ENCODE data around the gene MYO1D. TPM values are rescaled to one million over a fixed set of nuclear protein-coding genes. Genes with fewer than 3 reads are reported as not detected.

The MYO1D gene
- total RNA-seq, 2 experiments from 2014 or later, result 2.0 to 2.2 TPM

- Mint-ChIP-seq H3K4me3 (peak overlapping the region; percentile 73), H3K36me3 (ENCODE audit: low read depth) (peaks cover 4% of the 10 kb centered on the region), H3K4me1 (peaks cover 81% of the 10 kb centered on the region), H3K9me3 (peaks cover 3% of the 10 kb centered on the region), H3K27ac (peak overlapping the region; percentile 95), H3K27me3 (peaks cover 2% of the 10 kb centered on the region)
- CTCF ChIA-PET, result no interaction called here
- no peak for DNase-seq
- POLR2A ChIA-PET, result no interaction called here
These were observed 356.1 kb downstream of the MYO1D start for GRCh38 chr17:32520737-32521404.

- Mint-ChIP-seq H3K36me3 (ENCODE audit: low read depth) (peaks cover 4% of the 10 kb centered on the region), H3K9me3 (peaks cover 3% of the 10 kb centered on the region), H3K27ac (peak overlapping the region; percentile 95), H3K4me3 (peak overlapping the region; percentile 73), H3K4me1 (peaks cover 84% of the 10 kb centered on the region), H3K27me3 (no peaks in the 10 kb centered on the region)
- peak; percentile 66 for DNase-seq
- CTCF ChIA-PET, result no interaction called here
- POLR2A ChIA-PET, result interaction anchor here (0.5 to 0.7 kb wide), 2 partner anchors 13 to 17 kb away, joined by 3 read pairs; no protein-coding TSS in a partner anchor
These were observed 356.7 kb downstream of the MYO1D start for GRCh38 chr17:32520104-32520701.

GRCh38 chr17:32519228-32520103 lies 357.5 kb downstream of the MYO1D start:
- H3K9me3 Mint-ChIP-seq, result peaks cover 3% of the 10 kb centered on the region
- H3K4me3 Mint-ChIP-seq, result peak overlapping the region; percentile 73
- H3K36me3 Mint-ChIP-seq (ENCODE audit: low read depth), result peaks cover 4% of the 10 kb centered on the region
- peak; percentile 70 for DNase-seq
- H3K27me3 Mint-ChIP-seq, result no peaks in the 10 kb centered on the region
- peaks cover 81% of the 10 kb centered on the region for H3K4me1 Mint-ChIP-seq
- ChIA-PET POLR2A (interaction anchor here (0.5 to 0.7 kb wide), 2 partner anchors 14 to 16 kb away, joined by 3 read pairs; no protein-coding TSS in a partner anchor), CTCF (interaction anchor here (0.7 to 1.9 kb wide), 3 partner anchors 10 to 1202 kb away, joined by 4 to 6 read pairs (median 5); no protein-coding TSS in a partner anchor)
- peak overlapping the region; percentile 95 for H3K27ac Mint-ChIP-seq

- CTCF ChIA-PET, result interaction anchor here (0.9 to 1.9 kb wide), 2 partner anchors 10 to 32 kb away, joined by 3 to 6 read pairs; partner anchors contain the start of gene CDK5R1
- Mint-ChIP-seq H3K4me1 (peaks cover 76% of the 10 kb centered on the region), H3K36me3 (ENCODE audit: low read depth) (peaks cover 4% of the 10 kb centered on the region), H3K4me3 (peak overlapping the region; percentile 32), H3K27ac (peak overlapping the region; percentile 74), H3K9me3 (peaks cover 3% of the 10 kb centered on the region), H3K27me3 (no peaks in the 10 kb centered on the region)
- POLR2A ChIA-PET, result no interaction called here
- no peak for DNase-seq
These were observed 358.2 kb downstream of the MYO1D start for GRCh38 chr17:32518646-32519227.

- ChIA-PET CTCF (interaction anchor here (0.9 to 1.9 kb wide), 5 partner anchors 9 to 36 kb away, joined by 3 to 6 read pairs (median 3); partner anchors contain the start of gene CDK5R1), POLR2A (no interaction called here)
- H3K36me3 Mint-ChIP-seq (ENCODE audit: low read depth), result peaks cover 4% of the 10 kb centered on the region
- H3K4me3 Mint-ChIP-seq, result no peak overlapping the region
- H3K9me3 Mint-ChIP-seq, result peaks cover 3% of the 10 kb centered on the region
- no peak for DNase-seq
- H3K27ac Mint-ChIP-seq, result peak overlapping the region; percentile 71
- H3K27me3 Mint-ChIP-seq, result peaks cover 2% of the 10 kb centered on the region
- H3K4me1 Mint-ChIP-seq, result peaks cover 72% of the 10 kb centered on the region
These were observed 358.9 kb downstream of the MYO1D start for GRCh38 chr17:32517982-32518381.

GRCh38 chr17:32516940-32517701 lies 359.8 kb downstream of the MYO1D start:
- Mint-ChIP-seq H3K36me3 (ENCODE audit: low read depth) (peaks cover under 1% of the 10 kb centered on the region), H3K4me1 (peaks cover 64% of the 10 kb centered on the region), H3K27ac (peak overlapping the region; percentile 61), H3K9me3 (no peaks in the 10 kb centered on the region), H3K4me3 (no peak overlapping the region), H3K27me3 (peaks cover 2% of the 10 kb centered on the region)
- ChIA-PET CTCF (interaction anchor here (0.9 to 1.9 kb wide), 5 partner anchors 8 to 37 kb away, joined by 3 to 6 read pairs (median 4); partner anchors contain the start of gene CDK5R1), POLR2A (no interaction called here)
- no peak for DNase-seq

- no peak for DNase-seq
- no peak overlapping the region for H3K4me3 Mint-ChIP-seq
- ChIA-PET POLR2A (no interaction called here), CTCF (interaction anchor here (1.0 kb wide), 1 partner anchor 30 kb away, joined by 4 read pairs; the partner anchor contains the start of gene CDK5R1)
- no peaks in the 10 kb centered on the region for H3K36me3 Mint-ChIP-seq (ENCODE audit: low read depth)
- peaks cover 66% of the 10 kb centered on the region for H3K4me1 Mint-ChIP-seq
- no peaks in the 10 kb centered on the region for H3K9me3 Mint-ChIP-seq
- H3K27ac Mint-ChIP-seq, result peak overlapping the region; percentile 16
- H3K27me3 Mint-ChIP-seq, result peaks cover 2% of the 10 kb centered on the region
These were observed 360.5 kb downstream of the MYO1D start for GRCh38 chr17:32516450-32516849.

GRCh38 chr17:32515677-32516383 lies 361.1 kb downstream of the MYO1D start:
- CTCF ChIA-PET, result interaction anchor here (1.8 kb wide), 1 partner anchor 8 kb away, joined by 5 read pairs; no protein-coding TSS in a partner anchor
- H3K36me3 Mint-ChIP-seq (ENCODE audit: low read depth), result no peaks in the 10 kb centered on the region
- POLR2A ChIA-PET, result no interaction called here
- H3K4me3 Mint-ChIP-seq, result no peak overlapping the region
- peaks cover 2% of the 10 kb centered on the region for H3K27me3 Mint-ChIP-seq
- H3K27ac Mint-ChIP-seq, result peak overlapping the region; percentile 6
- DNase-seq, result no peak
- H3K4me1 Mint-ChIP-seq, result peaks cover 62% of the 10 kb centered on the region
- no peaks in the 10 kb centered on the region for H3K9me3 Mint-ChIP-seq

GRCh38 chr17:32514606-32515005 lies 362.3 kb downstream of the MYO1D start:
- no peak overlapping the region for H3K27ac Mint-ChIP-seq
- DNase-seq, result no peak
- no peaks in the 10 kb centered on the region for H3K9me3 Mint-ChIP-seq
- ChIA-PET POLR2A (no interaction called here), CTCF (interaction anchor here (0.9 to 1.8 kb wide), 2 partner anchors 9 to 10 kb away, joined by 3 to 5 read pairs; no protein-coding TSS in a partner anchor)
- peaks cover 54% of the 10 kb centered on the region for H3K4me1 Mint-ChIP-seq
- H3K4me3 Mint-ChIP-seq, result no peak overlapping the region
- peaks cover 2% of the 10 kb centered on the region for H3K27me3 Mint-ChIP-seq
- no peaks in the 10 kb centered on the region for H3K36me3 Mint-ChIP-seq (ENCODE audit: low read depth)

- H3K36me3 Mint-ChIP-seq (ENCODE audit: low read depth), result no peaks in the 10 kb centered on the region
- H3K4me3 Mint-ChIP-seq, result no peak overlapping the region
- peaks cover 50% of the 10 kb centered on the region for H3K4me1 Mint-ChIP-seq
- peaks cover 2% of the 10 kb centered on the region for H3K27me3 Mint-ChIP-seq
- no peak overlapping the region for H3K27ac Mint-ChIP-seq
- H3K9me3 Mint-ChIP-seq, result no peaks in the 10 kb centered on the region
- DNase-seq, result no peak
- ChIA-PET CTCF (interaction anchor here (1.1 to 1.5 kb wide), 2 partner anchors 25 to 28 kb away, joined by 4 to 5 read pairs; no protein-coding TSS in a partner anchor), POLR2A (no interaction called here)
These were observed 363.3 kb downstream of the MYO1D start for GRCh38 chr17:32513579-32513978.

GRCh38 chr17:32512328-32512727 lies 364.6 kb downstream of the MYO1D start:
- Mint-ChIP-seq H3K4me1 (peaks cover 38% of the 10 kb centered on the region), H3K9me3 (peaks cover under 1% of the 10 kb centered on the region), H3K36me3 (ENCODE audit: low read depth) (no peaks in the 10 kb centered on the region), H3K27ac (no peak overlapping the region), H3K4me3 (no peak overlapping the region), H3K27me3 (peaks cover 2% of the 10 kb centered on the region)
- CTCF ChIA-PET, result interaction anchor here (0.6 to 1.4 kb wide), 4 partner anchors 10 to 25 kb away, joined by 3 to 4 read pairs (median 3); partner anchors contain the start of gene CDK5R1
- DNase-seq, result no peak
- POLR2A ChIA-PET, result interaction anchor here (0.6 kb wide), 1 partner anchor 12 kb away, joined by 3 read pairs; no protein-coding TSS in a partner anchor
